ENCODE results near the gene WEE1.

Gene WEE1

DNA sequence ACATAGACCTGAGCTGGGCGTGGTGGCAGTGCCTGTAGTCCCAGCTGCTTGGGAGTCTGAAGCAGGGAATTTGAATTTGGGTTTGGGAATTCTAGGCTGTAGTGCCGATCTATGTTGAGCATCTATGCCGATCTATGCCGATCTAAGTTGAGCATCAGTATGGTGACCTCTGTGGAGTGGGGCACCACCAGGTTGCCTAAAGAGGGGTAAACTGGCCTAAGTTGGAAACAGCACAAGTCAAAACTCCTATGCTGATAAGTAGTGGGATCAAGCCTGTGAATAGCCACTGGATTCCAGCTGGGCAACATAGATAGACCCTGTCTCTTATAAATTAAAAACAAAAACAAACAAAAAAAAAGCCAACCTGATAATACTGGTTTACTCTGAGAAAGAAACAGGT is 7.4 kb downstream of the WEE1 start:
- ATAC-seq, result no peak

DNA sequence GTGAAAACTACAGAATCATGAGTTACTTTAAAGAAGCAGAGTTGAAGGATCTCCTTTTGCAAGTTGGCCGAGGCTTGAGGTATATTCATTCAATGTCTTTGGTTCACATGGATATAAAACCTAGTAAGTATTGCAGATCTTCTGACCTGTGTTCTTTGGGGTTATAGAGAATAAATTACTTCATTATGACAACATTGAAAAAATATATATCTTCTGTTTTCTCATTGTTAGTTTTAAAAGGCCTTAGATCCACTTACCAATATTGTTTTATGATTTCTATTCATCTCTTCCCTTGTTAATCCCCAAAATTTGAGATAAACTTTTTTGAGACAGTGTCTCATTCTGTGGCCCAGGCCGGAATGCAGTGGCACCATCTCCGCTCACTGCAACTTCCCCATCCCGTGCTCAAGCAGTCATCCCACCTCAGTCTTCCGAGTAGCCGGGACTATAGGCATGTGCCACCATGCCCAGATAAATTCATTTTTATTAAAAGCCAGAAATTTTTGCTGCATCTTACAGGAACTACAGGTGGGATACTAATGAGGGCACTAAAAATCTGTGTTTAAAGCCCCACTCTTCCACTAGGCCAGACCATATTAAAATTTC is 8.2 kb downstream of the WEE1 start:
- TF ChIP-seq ZNF70 (CRISPR knock-in tag; IDR thresholded peaks at IDR 0.05), result no peak
- no peak for TF ChIP-seq GLIS3 (CRISPR knock-in tag; IDR thresholded peaks at IDR 0.05)
- TF ChIP-seq ZFP3 (CRISPR knock-in tag; IDR thresholded peaks at IDR 0.05), result no peak
- TF ChIP-seq, protein P1, sequence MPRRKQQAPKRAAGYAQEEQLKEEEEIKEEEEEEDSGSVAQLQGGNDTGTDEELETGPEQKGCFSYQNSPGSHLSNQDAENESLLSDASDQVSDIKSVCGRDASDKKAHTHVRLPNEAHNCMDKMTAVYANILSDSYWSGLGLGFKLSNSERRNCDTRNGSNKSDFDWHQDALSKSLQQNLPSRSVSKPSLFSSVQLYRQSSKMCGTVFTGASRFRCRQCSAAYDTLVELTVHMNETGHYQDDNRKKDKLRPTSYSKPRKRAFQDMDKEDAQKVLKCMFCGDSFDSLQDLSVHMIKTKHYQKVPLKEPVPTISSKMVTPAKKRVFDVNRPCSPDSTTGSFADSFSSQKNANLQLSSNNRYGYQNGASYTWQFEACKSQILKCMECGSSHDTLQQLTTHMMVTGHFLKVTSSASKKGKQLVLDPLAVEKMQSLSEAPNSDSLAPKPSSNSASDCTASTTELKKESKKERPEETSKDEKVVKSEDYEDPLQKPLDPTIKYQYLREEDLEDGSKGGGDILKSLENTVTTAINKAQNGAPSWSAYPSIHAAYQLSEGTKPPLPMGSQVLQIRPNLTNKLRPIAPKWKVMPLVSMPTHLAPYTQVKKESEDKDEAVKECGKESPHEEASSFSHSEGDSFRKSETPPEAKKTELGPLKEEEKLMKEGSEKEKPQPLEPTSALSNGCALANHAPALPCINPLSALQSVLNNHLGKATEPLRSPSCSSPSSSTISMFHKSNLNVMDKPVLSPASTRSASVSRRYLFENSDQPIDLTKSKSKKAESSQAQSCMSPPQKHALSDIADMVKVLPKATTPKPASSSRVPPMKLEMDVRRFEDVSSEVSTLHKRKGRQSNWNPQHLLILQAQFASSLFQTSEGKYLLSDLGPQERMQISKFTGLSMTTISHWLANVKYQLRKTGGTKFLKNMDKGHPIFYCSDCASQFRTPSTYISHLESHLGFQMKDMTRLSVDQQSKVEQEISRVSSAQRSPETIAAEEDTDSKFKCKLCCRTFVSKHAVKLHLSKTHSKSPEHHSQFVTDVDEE (CRISPR knock-in tag; IDR thresholded peaks at IDR 0.05), result no peak
- no peak for TF ChIP-seq CSDC2 (CRISPR knock-in tag; IDR thresholded peaks at IDR 0.05)
- TF ChIP-seq BACH2 (CRISPR knock-in tag; IDR thresholded peaks at IDR 0.05; ENCODE audit: borderline replicate concordance), result no peak
- TF ChIP-seq ISL1 (CRISPR knock-in tag; IDR thresholded peaks at IDR 0.05), result no peak
- TF ChIP-seq ZC3H10 (CRISPR knock-in tag; IDR thresholded peaks at IDR 0.05), result no peak
- no peak for TF ChIP-seq ZFP30 (CRISPR knock-in tag; IDR thresholded peaks at IDR 0.05)
- no peak for TF ChIP-seq TOX (CRISPR knock-in tag; IDR thresholded peaks at IDR 0.05; ENCODE audit: borderline replicate concordance)
- TF ChIP-seq OSR1 (CRISPR knock-in tag; IDR thresholded peaks at IDR 0.05), result no peak
- no peak for TF ChIP-seq ZNF565 (CRISPR knock-in tag; conservative IDR thresholded peaks at IDR 0.05; ENCODE audit: low read depth)
- no peak for TF ChIP-seq TCF4 (CRISPR knock-in tag; IDR thresholded peaks at IDR 0.05; ENCODE audit: borderline replicate concordance)
- TF ChIP-seq RARB (CRISPR knock-in tag; IDR thresholded peaks at IDR 0.05), result no peak
- no peak for TF ChIP-seq ARNTL (CRISPR knock-in tag; IDR thresholded peaks at IDR 0.05; ENCODE audit: borderline replicate concordance, low read depth)
- ATAC-seq, result no peak

More for the DNA sequence above, 7.4 kb downstream of the WEE1 start:
- TF ChIP-seq, protein P2, sequence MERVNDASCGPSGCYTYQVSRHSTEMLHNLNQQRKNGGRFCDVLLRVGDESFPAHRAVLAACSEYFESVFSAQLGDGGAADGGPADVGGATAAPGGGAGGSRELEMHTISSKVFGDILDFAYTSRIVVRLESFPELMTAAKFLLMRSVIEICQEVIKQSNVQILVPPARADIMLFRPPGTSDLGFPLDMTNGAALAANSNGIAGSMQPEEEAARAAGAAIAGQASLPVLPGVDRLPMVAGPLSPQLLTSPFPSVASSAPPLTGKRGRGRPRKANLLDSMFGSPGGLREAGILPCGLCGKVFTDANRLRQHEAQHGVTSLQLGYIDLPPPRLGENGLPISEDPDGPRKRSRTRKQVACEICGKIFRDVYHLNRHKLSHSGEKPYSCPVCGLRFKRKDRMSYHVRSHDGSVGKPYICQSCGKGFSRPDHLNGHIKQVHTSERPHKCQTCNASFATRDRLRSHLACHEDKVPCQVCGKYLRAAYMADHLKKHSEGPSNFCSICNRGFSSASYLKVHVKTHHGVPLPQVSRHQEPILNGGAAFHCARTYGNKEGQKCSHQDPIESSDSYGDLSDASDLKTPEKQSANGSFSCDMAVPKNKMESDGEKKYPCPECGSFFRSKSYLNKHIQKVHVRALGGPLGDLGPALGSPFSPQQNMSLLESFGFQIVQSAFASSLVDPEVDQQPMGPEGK (CRISPR knock-in tag; IDR thresholded peaks at IDR 0.05; ENCODE audit: borderline replicate concordance), result no peak
- no peak for TF ChIP-seq ZFP30 (CRISPR knock-in tag; IDR thresholded peaks at IDR 0.05)

DNA sequence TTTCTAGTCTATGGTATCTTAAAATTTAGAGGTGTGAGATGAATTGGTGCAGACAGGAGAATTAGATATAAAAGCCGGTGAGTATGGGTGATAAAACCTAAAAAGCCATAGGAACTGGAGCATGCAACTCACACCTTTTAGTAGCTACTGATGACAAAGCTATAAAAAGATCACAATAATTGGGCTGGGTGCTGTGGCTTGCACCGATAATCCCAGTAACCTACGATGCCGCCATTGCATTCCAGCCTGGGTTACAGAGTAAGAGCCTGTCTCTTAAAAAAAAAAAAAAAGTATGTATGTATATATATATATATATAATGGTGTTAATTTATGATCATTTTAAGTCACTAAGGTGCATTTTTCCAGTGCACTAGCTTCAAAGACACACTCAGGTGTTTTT is 17.2 kb downstream of the WEE1 start:
- TF ChIP-seq ISL1 (CRISPR knock-in tag; IDR thresholded peaks at IDR 0.05), result no peak
- TF ChIP-seq SNAI2 (CRISPR knock-in tag; IDR thresholded peaks at IDR 0.05), result no peak
- TF ChIP-seq ARNTL (CRISPR knock-in tag; IDR thresholded peaks at IDR 0.05; ENCODE audit: borderline replicate concordance, low read depth), result no peak
- TF ChIP-seq TOX (CRISPR knock-in tag; IDR thresholded peaks at IDR 0.05; ENCODE audit: borderline replicate concordance), result no peak
- no peak for TF ChIP-seq OSR1 (CRISPR knock-in tag; IDR thresholded peaks at IDR 0.05)
- TF ChIP-seq PPARA (CRISPR knock-in tag; IDR thresholded peaks at IDR 0.05; ENCODE audit: borderline replicate concordance), result no peak
- TF ChIP-seq ZFP30 (CRISPR knock-in tag; IDR thresholded peaks at IDR 0.05), result no peak
- TF ChIP-seq, protein P3, sequence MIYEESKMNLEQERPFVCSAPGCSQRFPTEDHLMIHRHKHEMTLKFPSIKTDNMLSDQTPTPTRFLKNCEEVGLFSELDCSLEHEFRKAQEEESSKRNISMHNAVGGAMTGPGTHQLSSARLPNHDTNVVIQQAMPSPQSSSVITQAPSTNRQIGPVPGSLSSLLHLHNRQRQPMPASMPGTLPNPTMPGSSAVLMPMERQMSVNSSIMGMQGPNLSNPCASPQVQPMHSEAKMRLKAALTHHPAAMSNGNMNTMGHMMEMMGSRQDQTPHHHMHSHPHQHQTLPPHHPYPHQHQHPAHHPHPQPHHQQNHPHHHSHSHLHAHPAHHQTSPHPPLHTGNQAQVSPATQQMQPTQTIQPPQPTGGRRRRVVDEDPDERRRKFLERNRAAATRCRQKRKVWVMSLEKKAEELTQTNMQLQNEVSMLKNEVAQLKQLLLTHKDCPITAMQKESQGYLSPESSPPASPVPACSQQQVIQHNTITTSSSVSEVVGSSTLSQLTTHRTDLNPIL (CRISPR knock-in tag; IDR thresholded peaks at IDR 0.05; ENCODE audit: low read depth), result no peak
- ATAC-seq, result no peak

DNA sequence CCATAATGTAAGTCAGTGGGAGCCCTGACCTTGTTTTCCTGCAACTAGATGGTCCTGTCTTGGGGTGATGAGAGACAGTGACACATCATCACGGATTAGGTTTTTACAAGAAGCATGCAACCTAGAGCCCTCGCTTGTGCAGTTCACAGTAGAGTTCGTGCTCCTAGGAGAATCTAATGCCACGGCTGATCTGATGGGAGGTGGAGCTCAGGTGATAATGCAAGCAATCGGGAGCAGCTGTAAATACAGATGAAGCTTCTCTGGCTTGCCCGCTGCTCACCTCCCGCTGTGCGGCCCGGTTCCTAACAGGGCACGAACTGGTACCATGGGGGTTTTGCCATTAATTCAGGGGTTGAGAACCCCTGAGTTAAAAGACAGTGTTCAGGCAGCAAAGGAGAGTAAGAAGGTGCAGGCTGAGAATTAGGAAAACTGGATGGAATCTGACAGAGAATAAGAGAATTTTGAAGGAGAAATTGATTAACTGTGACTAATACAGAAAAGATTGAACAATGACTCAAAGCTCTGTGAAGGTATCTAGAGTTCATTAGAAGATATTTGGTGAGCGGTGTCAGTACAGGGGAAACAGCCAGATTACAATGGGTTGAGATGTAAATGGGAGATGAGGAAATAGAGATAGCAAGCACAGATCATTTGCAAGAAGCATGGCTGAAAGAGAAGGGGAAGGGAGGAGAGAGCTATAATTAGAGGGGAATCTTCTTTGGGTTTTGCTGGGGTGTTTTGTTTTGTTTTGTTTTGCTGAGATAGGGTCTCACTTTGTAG is 21.0 kb downstream of the WEE1 start:
- TF ChIP-seq SNAI2 (CRISPR knock-in tag; IDR thresholded peaks at IDR 0.05) (no peak), PPARA (CRISPR knock-in tag; IDR thresholded peaks at IDR 0.05; ENCODE audit: borderline replicate concordance) (no peak), BACH2 (CRISPR knock-in tag; IDR thresholded peaks at IDR 0.05; ENCODE audit: borderline replicate concordance) (no peak), ARNTL (CRISPR knock-in tag; IDR thresholded peaks at IDR 0.05; ENCODE audit: borderline replicate concordance, low read depth) (no peak), OSR1 (CRISPR knock-in tag; IDR thresholded peaks at IDR 0.05) (no peak), CSDC2 (CRISPR knock-in tag; IDR thresholded peaks at IDR 0.05) (no peak), ZNF70 (CRISPR knock-in tag; IDR thresholded peaks at IDR 0.05) (no peak), TCF4 (CRISPR knock-in tag; IDR thresholded peaks at IDR 0.05; ENCODE audit: borderline replicate concordance) (no peak), ZFP3 (CRISPR knock-in tag; IDR thresholded peaks at IDR 0.05) (no peak)
- TF ChIP-seq, protein P2 (CRISPR knock-in tag; IDR thresholded peaks at IDR 0.05; ENCODE audit: borderline replicate concordance), result no peak
- TF ChIP-seq, protein P4, sequence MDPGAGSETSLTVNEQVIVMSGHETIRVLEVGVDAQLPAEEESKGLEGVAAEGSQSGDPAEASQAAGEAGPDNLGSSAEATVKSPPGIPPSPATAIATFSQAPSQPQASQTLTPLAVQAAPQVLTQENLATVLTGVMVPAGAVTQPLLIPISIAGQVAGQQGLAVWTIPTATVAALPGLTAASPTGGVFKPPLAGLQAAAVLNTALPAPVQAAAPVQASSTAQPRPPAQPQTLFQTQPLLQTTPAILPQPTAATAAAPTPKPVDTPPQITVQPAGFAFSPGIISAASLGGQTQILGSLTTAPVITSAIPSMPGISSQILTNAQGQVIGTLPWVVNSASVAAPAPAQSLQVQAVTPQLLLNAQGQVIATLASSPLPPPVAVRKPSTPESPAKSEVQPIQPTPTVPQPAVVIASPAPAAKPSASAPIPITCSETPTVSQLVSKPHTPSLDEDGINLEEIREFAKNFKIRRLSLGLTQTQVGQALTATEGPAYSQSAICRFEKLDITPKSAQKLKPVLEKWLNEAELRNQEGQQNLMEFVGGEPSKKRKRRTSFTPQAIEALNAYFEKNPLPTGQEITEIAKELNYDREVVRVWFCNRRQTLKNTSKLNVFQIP (CRISPR knock-in tag; IDR thresholded peaks at IDR 0.05; ENCODE audit: borderline replicate concordance, low read depth), result no peak
- no peak; the same call in 2 of the 3 replicates for ATAC-seq
